ENCODE results near the gene NAGPA. TPM values are rescaled to one million over a fixed set of nuclear protein-coding genes. Genes with fewer than 3 reads are reported as not detected.

NAGPA gene
- total RNA-seq, 1 donor from 2014 or later, result 3.3 TPM

- peaks cover 57% of the 10 kb centered on the region for H3K27me3 ChIP-seq
- H3F3A ChIP-seq (ENCODE audit: low read depth), result peaks cover 7% of the 10 kb centered on the region
- no peaks in the 10 kb centered on the region for H4K20me1 ChIP-seq (ENCODE audit: low read depth)
- H3K4me2 ChIP-seq, result no peak overlapping the region
- H3K4me3 Mint-ChIP-seq, result peak overlapping the region; percentile 48
- no peaks in the 10 kb centered on the region for H3K4me1 ChIP-seq
- peaks cover 43% of the 10 kb centered on the region for H3K27me3 Mint-ChIP-seq (ENCODE audit: insufficient read depth, low read depth)
- no peaks in the 10 kb centered on the region for H3K79me2 ChIP-seq (ENCODE audit: low read depth)
- H3K9me3 Mint-ChIP-seq, result peaks cover 8% of the 10 kb centered on the region
- no peak overlapping the region for H3K27ac Mint-ChIP-seq
- no peak overlapping the region for H3K27ac ChIP-seq
- no peak overlapping the region for H3K4me3 ChIP-seq
- H3K9me3 ChIP-seq (ENCODE audit: low read depth), result no peaks in the 10 kb centered on the region
- no peak overlapping the region for H2AFZ ChIP-seq (replicated peaks)
- H3K36me3 ChIP-seq, result no peaks in the 10 kb centered on the region
- H3K4me1 Mint-ChIP-seq, result no peaks in the 10 kb centered on the region
- no peak for DNase-seq (ENCODE audit: low spot score)
- H3K9ac ChIP-seq, result no peak overlapping the region
- TF ChIP-seq EZH2 (IDR thresholded peaks at IDR 0.05), result no peak
- no peak for TF ChIP-seq CTCF (IDR thresholded peaks at IDR 0.05)
- no peak for TF ChIP-seq EZH2phosphoT487 (IDR thresholded peaks at IDR 0.05)
- no peaks in the 10 kb centered on the region for H3K36me3 Mint-ChIP-seq
Measured at GRCh38 chr16:4988647-4989046, 45.1 kb downstream of the NAGPA start.

GRCh38 chr16:4987580-4988374, 46.0 kb downstream of the NAGPA start:
- DNase-seq (ENCODE audit: low spot score), result peak; percentile 40
- Mint-ChIP-seq H3K4me3 (peak overlapping the region; percentile 70), H3K27me3 (ENCODE audit: insufficient read depth, low read depth) (peaks cover 43% of the 10 kb centered on the region), H3K9me3 (peaks cover 8% of the 10 kb centered on the region), H3K4me1 (no peaks in the 10 kb centered on the region), H3K27ac (no peak overlapping the region), H3K36me3 (no peaks in the 10 kb centered on the region)
- peak overlapping the region; percentile 51 for H3K4me3 ChIP-seq
- no peaks in the 10 kb centered on the region for H3K9me3 ChIP-seq (ENCODE audit: low read depth)
- H4K20me1 ChIP-seq (ENCODE audit: low read depth), result no peaks in the 10 kb centered on the region
- H3K4me2 ChIP-seq, result peak overlapping the region; percentile 94
- H3K79me2 ChIP-seq (ENCODE audit: low read depth), result no peaks in the 10 kb centered on the region
- H3K27ac ChIP-seq, result no peak overlapping the region
- H2AFZ ChIP-seq (replicated peaks), result peak overlapping the region; percentile 100
- no peak overlapping the region for H3K9ac ChIP-seq
- H3K27me3 ChIP-seq, result peaks cover 57% of the 10 kb centered on the region
- TF ChIP-seq EZH2phosphoT487 (IDR thresholded peaks at IDR 0.05) (peak; percentile 37), EZH2 (IDR thresholded peaks at IDR 0.05) (peak; percentile 41), CTCF (IDR thresholded peaks at IDR 0.05) (no peak)
- H3K4me1 ChIP-seq, result no peaks in the 10 kb centered on the region
- peaks cover 7% of the 10 kb centered on the region for H3F3A ChIP-seq (ENCODE audit: low read depth)
- H3K36me3 ChIP-seq, result no peaks in the 10 kb centered on the region

- no peak overlapping the region for H3K27ac ChIP-seq
- H3K27me3 Mint-ChIP-seq (ENCODE audit: insufficient read depth, low read depth), result peaks cover 43% of the 10 kb centered on the region
Measured at GRCh38 chr16:4987250-4987579, 46.5 kb downstream of the NAGPA start.

More at GRCh38 chr16:4987250-4987579, 46.5 kb downstream of the NAGPA start:
- peak overlapping the region; percentile 51 for H3K4me3 ChIP-seq
- no peak overlapping the region for H3K9ac ChIP-seq
- DNase-seq (ENCODE audit: low spot score), result no peak
- H3K4me2 ChIP-seq, result peak overlapping the region; percentile 94
- peaks cover 57% of the 10 kb centered on the region for H3K27me3 ChIP-seq
- no peak overlapping the region for H3K4me3 Mint-ChIP-seq
- no peak for TF ChIP-seq EZH2phosphoT487 (IDR thresholded peaks at IDR 0.05)
- TF ChIP-seq EZH2 (IDR thresholded peaks at IDR 0.05), result no peak
- no peak for TF ChIP-seq CTCF (IDR thresholded peaks at IDR 0.05)
- peak overlapping the region; percentile 100 for H2AFZ ChIP-seq (replicated peaks)
- peaks cover 7% of the 10 kb centered on the region for H3F3A ChIP-seq (ENCODE audit: low read depth)
- H3K4me1 Mint-ChIP-seq, result no peaks in the 10 kb centered on the region
- H3K36me3 ChIP-seq, result no peaks in the 10 kb centered on the region
- H3K79me2 ChIP-seq (ENCODE audit: low read depth), result no peaks in the 10 kb centered on the region
- H3K36me3 Mint-ChIP-seq, result no peaks in the 10 kb centered on the region
- peaks cover 8% of the 10 kb centered on the region for H3K9me3 Mint-ChIP-seq
- H3K27ac Mint-ChIP-seq, result no peak overlapping the region
- no peaks in the 10 kb centered on the region for H4K20me1 ChIP-seq (ENCODE audit: low read depth)
- no peaks in the 10 kb centered on the region for H3K4me1 ChIP-seq
- no peaks in the 10 kb centered on the region for H3K9me3 ChIP-seq (ENCODE audit: low read depth)

Measured in neural progenitor cell (in vitro differentiated cells).